ENCODE measurements around the gene UBXN10.

The UBXN10 gene, protein sequence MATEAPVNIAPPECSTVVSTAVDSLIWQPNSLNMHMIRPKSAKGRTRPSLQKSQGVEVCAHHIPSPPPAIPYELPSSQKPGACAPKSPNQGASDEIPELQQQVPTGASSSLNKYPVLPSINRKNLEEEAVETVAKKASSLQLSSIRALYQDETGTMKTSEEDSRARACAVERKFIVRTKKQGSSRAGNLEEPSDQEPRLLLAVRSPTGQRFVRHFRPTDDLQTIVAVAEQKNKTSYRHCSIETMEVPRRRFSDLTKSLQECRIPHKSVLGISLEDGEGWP

DNA sequence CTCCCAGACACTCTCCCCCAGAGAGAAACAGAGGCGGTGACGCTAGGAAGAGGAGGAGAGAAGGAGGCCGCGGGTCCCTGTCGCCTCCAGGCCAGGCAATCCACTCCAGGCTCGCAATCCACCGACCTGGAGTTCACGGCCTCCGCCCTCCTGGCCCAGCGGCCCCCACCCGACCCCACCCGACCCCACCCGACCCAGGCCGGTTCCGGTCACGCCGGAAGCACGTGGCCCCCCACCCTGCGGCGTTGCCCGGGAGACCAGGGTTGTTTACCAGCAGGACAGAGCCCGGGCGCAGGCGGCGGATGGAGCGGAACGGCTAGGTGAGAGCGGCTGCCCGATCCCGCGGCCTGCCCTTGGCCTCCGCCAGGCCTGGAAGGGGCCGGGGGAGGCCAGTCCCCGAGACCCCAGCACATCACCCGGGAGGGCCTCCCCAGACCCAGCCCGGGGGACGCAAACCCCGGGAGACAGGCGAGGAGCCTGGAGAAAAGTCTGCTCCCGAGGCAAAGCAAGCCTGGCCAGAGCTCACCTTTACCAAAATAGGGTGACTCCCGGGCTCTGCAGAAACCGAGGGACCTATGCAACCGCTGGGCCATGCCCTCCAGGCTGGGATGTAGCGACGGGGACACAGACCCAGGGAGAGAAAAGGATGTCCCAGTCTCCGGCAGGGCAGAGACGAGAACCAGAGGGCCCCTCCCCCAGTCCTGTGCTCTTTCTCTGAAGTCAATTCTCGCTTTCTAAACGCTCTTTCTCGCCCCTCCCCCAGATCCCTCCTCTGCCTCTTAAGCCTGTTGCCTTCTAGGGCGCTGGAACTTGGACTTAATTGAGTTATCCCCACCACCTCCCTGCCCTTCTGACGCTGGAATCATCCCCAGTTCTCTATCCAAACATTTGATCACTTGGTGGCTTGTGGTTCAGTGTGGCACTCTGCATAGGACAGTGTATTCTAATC is at the start of gene UBXN10, which contains the start of gene PLA2G2C:
Gene UBXN10, plus strand, starts transcription at position 263 of the 949 bp plus-strand sequence. CDS start 4,466 bp downstream, outside the sequence.
Gene PLA2G2C, minus strand, starts transcription at position 685 of the 949 bp plus-strand sequence. CDS start 9,155 bp downstream, outside the sequence.
- peak; percentile 59 for DNase-seq

DNA sequence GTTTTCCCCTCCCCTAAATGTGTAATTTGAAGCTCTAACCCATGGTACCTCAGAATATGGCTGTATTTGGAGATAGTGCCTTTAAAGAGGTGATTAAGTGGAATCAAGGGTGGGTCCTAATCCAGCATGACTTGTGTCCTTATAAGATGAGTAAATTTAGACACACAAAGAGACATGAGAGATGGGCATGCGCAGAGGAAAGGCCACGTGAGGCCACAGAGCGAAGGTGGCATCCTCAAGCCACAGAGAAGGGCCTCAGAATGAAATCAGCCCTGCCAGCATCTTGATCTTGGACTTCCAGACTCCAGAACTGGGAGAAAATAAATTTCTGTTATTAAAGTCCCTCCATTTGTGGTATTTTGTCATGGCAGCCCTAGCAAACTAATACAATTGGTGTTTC is 49.6 kb upstream of the UBXN10 start:
- DNase-seq = no peak

DNA sequence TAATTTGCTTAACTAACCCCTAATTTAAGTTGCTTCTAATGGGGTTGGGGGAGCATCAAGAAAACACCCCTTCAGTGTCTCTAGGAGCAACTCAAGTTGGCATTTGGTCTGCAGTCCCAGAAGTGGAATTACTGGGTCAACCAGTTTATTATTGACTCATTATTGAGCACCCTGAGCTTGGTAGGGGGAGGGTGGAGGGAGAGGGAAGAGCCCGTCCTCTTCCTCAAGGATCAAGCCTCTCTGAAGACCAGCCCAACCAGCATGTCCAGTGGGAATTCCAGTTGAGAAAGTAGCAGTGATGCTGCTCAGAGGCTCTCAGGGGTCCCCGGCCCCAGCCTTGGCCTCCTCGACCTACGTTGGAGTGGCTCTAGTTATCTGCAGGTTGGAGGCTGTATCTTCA is 48.8 kb upstream of the UBXN10 start:
- no peak for DNase-seq

DNA sequence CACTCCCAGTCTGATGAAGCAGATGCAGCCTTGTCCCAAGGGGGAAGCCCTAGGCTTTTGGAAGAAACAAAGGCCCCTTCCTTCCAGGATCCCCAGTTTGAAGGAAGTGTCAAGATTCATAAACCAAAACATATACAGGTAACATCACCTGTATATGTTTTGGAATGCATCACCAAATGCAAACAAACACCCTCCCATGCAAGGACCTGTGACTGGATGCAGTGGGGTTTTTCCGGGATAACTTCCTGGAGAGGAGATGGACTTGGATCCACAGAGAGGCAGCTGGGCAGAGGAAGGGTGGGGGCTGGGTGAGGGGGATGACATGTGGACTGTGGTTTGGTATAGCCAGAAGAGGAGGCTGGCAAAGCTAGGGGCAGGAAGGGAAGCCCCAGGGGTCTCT is 48.3 kb upstream of the UBXN10 start:
- DNase-seq = no peak

DNA sequence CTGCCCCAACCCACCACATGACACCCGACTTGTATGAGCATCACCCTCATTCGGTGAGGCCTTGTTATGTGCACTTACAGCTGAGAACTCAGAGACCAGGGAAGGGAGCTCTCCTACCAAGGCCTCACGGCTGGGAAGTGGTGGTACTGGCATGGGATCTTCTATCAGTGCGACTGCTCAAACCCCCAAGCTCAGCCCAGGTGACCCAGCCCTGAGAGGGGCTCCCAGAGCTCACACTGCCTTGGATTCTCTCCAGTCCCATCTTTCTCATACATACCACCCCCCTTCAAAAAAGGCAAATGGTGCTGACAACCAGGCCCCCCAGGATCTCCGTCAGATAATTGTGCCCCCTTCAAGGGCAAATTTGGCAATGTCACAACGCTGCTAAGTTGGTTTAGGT is 47.5 kb upstream of the UBXN10 start:
- DNase-seq = no peak

DNA sequence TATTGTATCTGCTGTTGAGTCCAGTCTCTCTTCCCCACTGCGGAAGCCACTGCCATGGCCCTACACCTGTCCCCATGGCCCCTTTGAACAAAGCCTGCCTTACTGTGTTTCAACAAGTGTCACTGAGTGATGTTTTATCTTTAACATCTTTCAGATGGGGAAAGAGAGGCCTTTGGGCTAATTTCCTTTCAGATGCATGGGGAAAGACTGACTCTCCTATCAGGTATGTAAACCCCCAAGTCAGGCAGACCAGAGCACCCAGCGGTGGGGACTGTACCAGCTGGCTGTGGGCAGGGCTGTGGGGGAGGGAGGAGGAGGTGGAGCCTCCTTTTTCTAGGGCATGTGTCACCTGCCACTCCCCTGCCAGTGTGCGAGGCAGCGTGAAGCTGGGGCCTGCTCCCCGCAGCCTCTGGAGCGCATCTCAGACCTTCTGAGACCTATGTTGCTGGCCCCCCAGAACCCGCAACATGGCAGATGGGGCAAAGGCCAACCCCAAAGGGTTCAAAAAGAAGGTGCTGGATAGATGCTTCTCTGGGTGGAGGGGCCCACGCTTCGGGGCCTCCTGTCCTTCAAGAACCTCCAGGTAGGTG is 46.8 kb upstream of the UBXN10 start, which contains the start of gene PLA2G2F:
Gene PLA2G2F, plus strand, starts transcription at position 363 of the 590 bp plus-strand sequence. Its CDS starts 105 bp downstream, at position 468.
- no peak for DNase-seq

DNA sequence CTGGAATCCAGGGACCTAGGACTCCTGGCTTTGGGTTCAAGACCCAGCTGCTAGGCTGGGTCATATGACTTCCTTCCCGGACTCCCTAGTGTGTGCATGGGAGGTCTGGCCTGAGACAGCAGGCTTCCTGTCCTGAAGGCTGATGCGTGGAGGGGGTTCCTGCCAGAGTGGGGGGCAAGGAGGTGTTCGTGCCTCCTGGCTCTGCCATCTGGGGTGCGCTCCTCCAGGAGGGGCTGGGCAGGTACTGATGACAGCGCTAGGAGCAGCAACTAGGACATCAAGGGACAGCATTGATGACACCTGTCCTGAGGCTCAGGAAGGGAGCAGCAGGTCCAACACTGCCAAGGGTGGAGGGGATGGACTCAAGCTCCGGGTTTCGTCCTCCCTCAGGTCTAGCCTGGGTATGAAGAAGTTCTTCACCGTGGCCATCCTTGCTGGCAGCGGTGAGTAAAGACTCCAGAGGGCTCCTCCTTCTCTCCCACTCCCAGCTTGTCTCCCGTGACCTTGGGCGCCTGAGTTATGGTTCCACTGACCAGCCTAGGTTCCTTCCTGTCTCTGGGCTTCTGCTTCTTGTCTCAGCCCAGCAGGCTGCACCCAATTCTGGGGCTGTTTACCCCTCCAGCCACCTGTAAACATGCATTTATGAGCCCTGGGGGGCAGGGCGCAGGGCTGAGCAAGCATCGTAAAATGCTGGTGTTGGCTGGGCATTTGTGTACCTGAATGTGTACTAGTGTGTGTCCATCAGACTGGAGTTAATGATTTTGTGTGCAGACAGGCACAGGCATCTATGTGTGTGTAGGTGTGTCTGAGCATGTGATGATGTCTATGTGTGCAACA is 45.9 kb upstream of the UBXN10 start:
- no peak for DNase-seq

DNA sequence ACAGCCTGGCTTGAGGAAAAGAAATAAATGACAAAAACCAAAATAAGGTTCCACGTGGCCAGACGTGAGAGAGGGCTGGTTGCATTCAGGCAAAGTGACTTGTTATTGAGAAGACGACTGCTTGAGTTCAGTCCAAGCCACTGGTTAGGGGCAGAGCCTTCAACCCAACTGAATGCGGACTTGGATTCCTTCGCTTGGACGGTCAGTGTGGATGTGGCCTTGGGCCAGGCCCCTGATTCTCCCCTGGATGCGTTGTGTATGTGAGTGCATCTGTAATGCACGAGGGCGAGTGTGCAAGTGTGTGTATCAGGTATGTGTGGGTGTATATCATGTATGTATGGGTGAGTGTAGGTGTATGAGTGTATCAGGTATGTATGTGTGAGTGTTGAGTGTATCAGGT is 44.9 kb upstream of the UBXN10 start:
- no peak for DNase-seq

DNA sequence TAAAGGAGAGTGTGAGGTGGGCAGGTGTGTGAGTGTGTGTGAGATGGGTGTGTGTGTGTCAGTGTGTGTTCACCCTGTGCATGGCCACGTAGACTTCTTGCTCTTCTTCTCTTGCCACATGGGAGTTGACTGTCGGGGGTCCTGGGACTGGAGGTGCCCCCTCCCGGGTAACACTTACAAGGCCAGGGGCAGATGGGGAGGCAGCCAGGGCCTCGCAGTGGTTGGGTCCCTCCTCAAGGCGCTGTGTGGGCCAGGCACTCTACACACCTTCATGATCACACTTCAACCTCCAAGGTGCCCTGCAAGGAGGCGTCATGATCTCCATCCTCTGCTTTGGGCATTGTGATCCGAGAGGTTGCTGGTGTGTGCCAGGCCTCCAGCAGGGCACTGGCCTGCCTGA is 44.4 kb upstream of the UBXN10 start:
- no peak for DNase-seq

DNA sequence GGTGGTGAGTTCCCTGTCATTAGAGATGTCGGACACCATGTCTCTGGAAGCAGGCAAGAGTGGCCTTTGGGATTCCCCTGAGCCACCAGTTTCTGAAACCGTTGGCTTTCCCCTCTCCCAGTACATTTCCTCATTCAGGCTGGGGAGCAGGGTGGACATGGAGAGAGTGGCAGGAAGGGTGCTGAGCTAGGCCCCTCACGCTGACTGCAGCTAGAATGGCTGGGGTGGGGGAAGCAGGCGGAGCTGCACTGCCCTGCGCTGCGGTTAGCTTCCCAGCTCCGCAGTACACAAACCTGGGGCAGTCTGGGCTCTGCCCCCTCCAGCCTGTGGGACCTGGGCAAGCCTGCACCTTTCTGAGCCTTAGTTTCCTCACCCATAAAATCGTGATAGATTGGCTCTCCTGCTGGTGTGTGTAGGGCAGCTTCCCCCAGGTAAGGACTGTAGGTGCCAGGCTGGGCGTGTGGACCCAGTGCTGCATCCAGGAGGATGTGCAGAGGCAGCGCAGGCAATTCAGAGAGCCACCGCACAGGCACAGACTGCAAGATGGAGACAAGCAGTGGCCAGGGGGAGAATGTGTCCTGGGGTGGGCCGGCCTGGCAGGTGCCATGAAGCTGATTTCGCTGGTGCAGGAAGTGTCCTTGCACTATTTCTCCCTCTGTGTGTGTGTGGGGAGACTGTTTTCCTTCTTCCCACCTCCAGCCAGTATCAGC is 43.7 kb upstream of the UBXN10 start:
- no peak for DNase-seq

DNA sequence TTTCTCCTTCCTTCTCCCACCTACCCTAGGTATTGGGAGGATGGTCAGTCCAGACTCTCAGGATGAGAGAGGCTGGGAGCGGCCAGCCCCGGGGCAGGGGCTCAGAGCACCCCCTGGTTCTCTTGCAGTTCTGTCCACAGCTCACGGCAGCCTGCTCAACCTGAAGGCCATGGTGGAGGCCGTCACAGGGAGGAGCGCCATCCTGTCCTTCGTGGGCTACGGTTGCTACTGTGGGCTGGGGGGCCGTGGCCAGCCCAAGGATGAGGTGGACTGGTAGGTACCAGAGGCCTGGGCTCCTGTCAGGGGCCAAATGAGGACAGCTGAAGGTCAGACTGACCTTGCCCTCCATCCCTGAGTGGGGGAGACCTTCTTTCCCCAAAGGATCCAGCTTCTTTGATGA is 42.6 kb upstream of the UBXN10 start:
- no peak for DNase-seq

DNA sequence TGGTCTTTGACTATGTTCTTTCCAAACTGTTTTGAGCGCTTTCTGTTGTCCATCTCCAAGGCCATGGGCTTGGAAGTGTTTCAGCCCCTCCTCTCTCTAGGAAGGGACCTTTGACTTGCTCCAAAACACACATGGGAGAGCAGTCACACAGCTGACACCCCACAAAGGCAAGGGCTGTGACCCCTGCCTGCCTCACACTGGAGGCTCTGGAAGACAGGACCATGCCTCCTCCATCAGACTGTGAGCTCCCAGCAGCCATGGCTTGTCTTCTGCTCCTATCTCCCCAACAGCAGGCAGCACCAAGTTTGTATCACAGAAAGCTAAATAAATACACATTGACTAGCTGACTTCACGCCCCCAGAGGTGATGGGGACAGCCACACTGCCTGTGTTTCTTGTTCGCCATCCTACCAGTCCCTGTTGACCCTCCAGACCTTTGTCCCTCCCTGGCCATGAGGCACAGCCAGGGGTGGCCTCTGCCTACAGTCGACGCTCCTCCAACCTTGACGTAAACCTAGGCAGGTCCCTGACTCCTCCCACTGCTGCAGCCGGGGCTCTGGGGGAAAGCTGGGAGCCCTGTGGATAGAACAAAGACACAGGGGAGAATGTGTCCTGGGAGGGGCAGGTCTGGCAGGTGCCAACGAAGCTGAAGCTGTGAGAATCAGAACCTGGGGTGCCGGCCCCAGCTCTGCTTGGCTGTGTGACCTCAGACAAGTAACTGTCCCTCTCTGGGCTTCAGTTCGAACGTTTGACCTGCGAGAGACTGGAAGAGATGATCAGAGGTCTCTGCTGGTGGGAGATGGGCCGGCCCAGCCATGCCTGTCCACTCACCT is 41.9 kb upstream of the UBXN10 start:
- no peak for DNase-seq

DNA sequence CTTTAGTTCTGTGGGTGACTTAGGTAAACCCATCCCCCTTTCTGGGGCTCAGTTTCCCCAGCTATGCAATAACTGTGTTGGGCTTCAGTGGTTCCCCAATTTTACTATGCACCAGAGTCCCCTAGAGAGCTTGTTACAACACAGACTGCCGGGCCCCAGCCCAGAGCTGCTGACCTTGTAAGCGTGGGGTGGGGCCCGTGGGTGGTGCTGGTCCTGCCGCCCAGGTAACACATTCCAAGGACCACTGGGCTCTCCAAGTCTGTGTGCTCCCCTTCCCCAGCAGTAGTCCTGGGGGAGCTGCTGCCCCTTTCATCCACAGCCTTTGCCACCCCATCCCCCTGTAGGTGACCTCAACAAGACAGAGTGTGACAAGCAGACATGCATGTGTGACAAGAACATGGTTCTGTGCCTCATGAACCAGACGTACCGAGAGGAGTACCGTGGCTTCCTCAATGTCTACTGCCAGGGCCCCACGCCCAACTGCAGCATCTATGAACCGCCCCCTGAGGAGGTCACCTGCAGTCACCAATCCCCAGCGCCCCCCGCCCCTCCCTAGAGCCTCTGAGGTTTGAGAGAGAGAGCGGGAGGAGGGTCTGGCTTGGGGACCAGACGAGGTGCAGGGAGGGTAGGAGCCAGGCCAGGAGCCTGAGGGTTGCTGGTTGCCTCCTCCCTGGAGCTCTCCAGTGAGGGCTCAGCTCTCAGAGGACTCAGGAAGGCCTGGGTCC is 37.9 kb upstream of the UBXN10 start:
- no peak for DNase-seq

DNA sequence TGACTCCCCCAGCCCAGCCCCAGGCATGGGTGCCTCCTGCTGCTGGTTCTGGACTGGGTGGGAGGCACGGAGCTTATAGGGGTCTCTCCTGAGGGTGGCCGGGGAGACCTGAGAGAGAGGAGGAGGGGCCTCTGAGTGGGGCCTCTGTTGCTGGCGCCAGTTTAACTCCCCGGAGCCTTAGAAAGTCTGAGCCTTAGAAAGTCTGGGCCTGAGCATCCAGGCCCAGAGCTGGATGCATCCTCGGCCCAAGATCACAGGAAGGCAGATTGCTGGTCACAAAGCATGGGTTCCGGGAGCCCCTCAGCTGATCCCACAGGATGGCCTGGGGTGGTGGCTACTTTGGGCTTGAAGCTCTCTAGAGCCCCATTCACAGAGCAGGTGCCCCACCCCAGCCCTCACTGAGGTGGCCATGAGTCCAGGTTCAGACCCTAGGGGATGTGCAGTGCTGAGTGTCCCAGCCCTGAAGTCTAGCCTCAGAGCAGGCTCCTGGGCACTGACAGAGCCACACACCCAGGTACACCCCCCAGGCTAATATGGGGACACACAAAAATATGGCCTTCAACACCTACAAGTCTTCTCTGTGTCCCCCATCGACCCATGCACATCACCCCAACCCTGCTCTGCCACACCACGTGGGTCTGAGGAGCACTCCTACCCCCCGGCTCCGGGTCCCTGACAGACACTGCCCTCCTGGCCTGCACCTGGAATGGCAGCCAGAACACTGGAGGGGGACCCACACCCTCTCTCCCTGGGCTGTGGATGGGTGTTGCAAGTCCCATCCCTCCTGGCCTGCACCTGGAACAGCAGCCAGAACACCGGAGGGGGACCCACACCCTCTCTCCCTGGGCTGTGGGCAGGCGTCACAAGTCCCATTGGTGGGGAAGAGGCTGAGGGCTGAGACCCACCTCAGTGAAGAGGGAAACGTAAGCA is 37.1 kb upstream of the UBXN10 start:
- no peak for DNase-seq

DNA sequence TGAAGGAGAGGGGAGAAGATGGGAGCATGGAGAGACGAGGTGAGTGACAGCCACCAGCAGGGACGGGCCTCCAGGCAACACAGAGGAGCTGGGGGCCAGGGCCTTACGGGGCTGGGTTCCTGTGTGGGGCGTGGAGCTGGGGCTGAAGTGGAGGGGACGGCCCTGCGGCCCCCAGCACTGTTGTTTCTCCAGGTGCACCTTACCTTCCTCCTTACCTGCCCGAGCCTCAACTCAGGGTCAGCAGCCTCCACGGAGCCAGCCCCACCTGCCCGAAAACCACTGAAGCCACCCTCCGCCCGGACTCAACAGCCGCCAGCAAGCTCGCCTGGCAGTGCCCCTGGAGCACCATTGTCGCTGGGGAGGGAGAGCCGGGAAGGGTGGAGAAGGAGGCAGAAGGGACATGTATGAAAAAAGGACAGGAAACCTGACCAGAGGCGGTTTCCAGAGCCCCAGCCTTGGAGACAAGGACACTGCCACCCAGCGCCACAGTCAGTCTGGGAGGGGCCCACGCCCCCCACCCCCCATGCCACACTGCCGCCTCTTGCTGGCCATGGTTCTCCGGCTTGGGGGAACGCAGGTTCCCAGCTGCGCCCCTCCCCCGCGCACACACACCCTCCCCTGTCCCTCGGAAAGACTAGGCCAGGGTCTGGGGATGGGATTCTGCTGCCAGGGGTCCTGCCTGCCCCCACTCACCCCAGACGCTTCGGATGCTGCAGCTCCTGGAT is 36.1 kb upstream of the UBXN10 start:
- DNase-seq = no peak

DNA sequence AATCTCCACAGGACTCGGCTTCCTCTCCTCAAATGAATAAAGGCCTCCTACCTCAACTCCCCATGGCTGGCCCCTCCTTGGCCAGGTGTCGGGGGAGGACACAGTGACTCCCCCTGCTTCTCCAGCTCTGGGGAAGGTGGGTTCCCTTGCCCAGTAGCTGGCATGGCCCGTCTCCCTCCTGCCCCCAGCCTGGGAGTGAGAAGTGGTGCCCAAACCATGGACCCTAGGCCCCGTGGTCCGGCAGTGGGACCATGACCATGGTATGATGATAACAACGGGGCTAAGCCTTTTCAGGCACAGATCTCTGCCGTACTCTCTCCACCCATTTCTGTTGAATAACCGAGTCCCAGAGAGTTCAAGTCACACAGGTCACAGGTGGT is 35.6 kb upstream of the UBXN10 start:
- no peak for DNase-seq

DNA sequence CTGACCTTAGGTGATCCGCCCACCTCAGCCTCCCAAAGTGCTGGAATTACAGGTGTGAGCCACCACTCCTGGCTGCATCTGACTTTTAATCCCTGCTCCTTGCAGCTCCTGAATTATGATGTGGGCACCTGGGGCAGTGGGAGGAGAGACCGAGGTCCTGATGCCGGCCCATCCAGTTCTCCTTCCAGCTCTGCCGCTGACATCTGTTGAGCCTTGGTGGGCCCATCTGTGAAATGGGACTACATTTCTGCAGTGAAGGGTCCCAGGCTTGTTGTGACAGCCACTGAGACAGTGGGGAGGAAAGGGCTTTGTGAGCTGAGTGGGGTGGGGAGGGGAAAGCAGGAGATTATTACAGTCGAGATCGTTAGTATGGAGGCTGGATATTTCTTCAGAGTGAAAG is 34.9 kb upstream of the UBXN10 start:
- no peak for DNase-seq

DNA sequence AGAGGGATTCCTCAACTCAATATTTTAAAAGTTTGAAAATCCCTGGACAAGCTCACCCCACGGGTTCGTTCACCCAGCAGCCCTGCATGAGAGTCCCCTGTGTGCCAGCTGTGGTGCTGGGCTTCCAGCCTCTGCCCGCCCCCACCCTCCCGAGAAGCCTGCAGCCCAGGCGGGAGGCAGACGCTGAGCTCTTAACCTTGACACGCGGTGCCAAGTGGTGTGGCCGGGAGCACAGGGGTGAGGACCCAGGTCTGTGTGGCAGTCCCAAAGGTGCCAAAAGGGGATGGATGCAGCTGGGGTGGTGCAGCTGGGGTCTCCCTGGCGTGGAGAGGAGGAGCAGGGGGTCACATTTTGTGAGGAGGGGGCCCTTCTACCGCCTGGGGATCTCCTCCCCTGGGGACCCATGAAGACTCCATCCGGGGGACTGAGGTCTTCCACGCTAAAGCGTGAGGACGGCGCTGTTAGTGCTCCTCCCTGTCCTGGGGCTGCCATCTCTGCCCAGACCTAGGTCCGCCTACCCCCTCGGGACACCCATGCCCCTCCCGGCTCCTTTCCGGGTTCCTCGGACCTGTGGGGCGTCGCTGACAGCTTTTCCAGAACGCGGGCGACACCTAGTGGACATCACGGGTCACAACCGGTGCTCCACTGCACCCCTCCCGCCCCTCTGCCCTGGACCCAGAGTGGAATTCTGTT is 33.8 kb upstream of the UBXN10 start:
- DNase-seq = peak; percentile 74
